Urinary bladder (tissue), 4 donors: ENCODE results near the gene BTBD17. TPM values are rescaled to one million over a fixed set of nuclear protein-coding genes. Genes with fewer than 3 reads are reported as not detected.
A peak's percentile ranks its signal among the peaks of the same experiment; 100 is the strongest.

ENCODE experiments used
- DNase-seq: peaks from one replicate; pipeline ENCODE4 v3.0.0-alpha.2; 2015; ENCODE audit errors: extremely low spot score
- H3K27ac ChIP-seq: one replicate; pipeline ENCODE4 v1.5.1; 2013; ENCODE audit warnings: low read depth, mild to moderate bottlenecking, moderate library complexity
- H3K36me3 ChIP-seq: one replicate; pipeline ENCODE4 v1.6.1; 2013; ENCODE audit warnings: mild to moderate bottlenecking, moderate library complexity; ENCODE audit not compliant: insufficient read depth
- H3K4me1 ChIP-seq: one replicate; pipeline ENCODE4 v1.6.1; 2013; ENCODE audit warnings: mild to moderate bottlenecking, moderate library complexity; ENCODE audit not compliant: insufficient read depth
- H3K4me3 ChIP-seq: one replicate; pipeline ENCODE4 v1.5.1; 2013; ENCODE audit warnings: low read depth, low read length
- WGBS: extraction: QIAGEN DNeasy Blood & Tissue Kit; methylation state at CpG from one replicate; pipeline ENCODE4 v1.1.7; 2013; 5-methylcytosine and 5-hydroxymethylcytosine counted together
- polyA plus RNA-seq: library from polyadenylated mRNA; stranded (reverse); fragments of 200-250 nt; gene quantifications from one replicate; pipeline ENCODE4 v1.2.3, GENCODE V29; 2013
- total RNA-seq: library from RNA; depleted of rRNA; stranded (reverse); fragments of >200 nt; gene quantifications from one replicate; pipeline ENCODE4 v1.2.3, GENCODE V29; 2014
- donor health status: healthy with polysubstance abuse.
- donor health status: healthy.

The BTBD17 gene
- total and polyA plus RNA-seq, 2 donors: not detected

- peak; percentile 35 for DNase-seq
- peak overlapping the region; percentile 14 for H3K27ac ChIP-seq
- no peaks in the 10 kb centered on the region for H3K36me3 ChIP-seq
- WGBS: 31% methylated on average over 17 of the region's 17 CpGs
- H3K4me3 ChIP-seq: no peak overlapping the region
- H3K4me1 ChIP-seq: no peaks in the 10 kb centered on the region
Measured at GRCh38 chr17:74380086-74380958, 18.7 kb upstream of the BTBD17 start.

GRCh38 chr17:74379495-74380085 lies 17.9 kb upstream of the BTBD17 start:
- Histone ChIP-seq H3K4me1 (no peaks in the 10 kb centered on the region), H3K4me3 (no peak overlapping the region), H3K36me3 (no peaks in the 10 kb centered on the region), H3K27ac (no peak overlapping the region)
- 11% methylated on average over 20 of the region's 20 CpGs for whole genome bisulfite sequencing
- DNase-seq: peak; percentile 70

GRCh38 chr17:74374858-74375257 lies 13.2 kb upstream of the BTBD17 start:
- Histone ChIP-seq H3K27ac (no peak overlapping the region), H3K4me1 (no peaks in the 10 kb centered on the region), H3K4me3 (no peak overlapping the region), H3K36me3 (no peaks in the 10 kb centered on the region)
- WGBS: 84% methylated on average over 3 of the region's 3 CpGs
- DNase-seq: no peak

- WGBS: 84% methylated on average over 15 of the region's 15 CpGs
- DNase-seq: no peak
- Histone ChIP-seq H3K36me3 (no peaks in the 10 kb centered on the region), H3K4me1 (no peaks in the 10 kb centered on the region), H3K27ac (no peak overlapping the region), H3K4me3 (no peak overlapping the region)
Measured at GRCh38 chr17:74373838-74374606, 12.4 kb upstream of the BTBD17 start.

GRCh38 chr17:74372426-74372825 lies 10.8 kb upstream of the BTBD17 start:
- Histone ChIP-seq H3K4me1 (no peaks in the 10 kb centered on the region), H3K4me3 (no peak overlapping the region), H3K27ac (no peak overlapping the region), H3K36me3 (no peaks in the 10 kb centered on the region)
- no peak for DNase-seq
- WGBS: 93% methylated on average over 9 of the region's 9 CpGs

GRCh38 chr17:74371653-74372147 lies 10.0 kb upstream of the BTBD17 start:
- DNase-seq: no peak
- no peak overlapping the region for H3K4me3 ChIP-seq
- WGBS: 94% methylated on average over 26 of the region's 26 CpGs

GRCh38 chr17:74369665-74370490 lies 8.2 kb upstream of the BTBD17 start:
- Histone ChIP-seq H3K27ac (no peak overlapping the region), H3K4me1 (no peaks in the 10 kb centered on the region), H3K4me3 (no peak overlapping the region), H3K36me3 (no peaks in the 10 kb centered on the region)
- 90% methylated on average over 17 of the region's 17 CpGs for WGBS
- no peak for DNase-seq

More at GRCh38 chr17:74371653-74372147, 10.0 kb upstream of the BTBD17 start:
- no peaks in the 10 kb centered on the region for H3K36me3 ChIP-seq
- no peak overlapping the region for H3K27ac ChIP-seq
- H3K4me1 ChIP-seq: no peaks in the 10 kb centered on the region

- DNase-seq: no peak
- Histone ChIP-seq H3K27ac (no peak overlapping the region), H3K4me3 (no peak overlapping the region), H3K4me1 (no peaks in the 10 kb centered on the region), H3K36me3 (no peaks in the 10 kb centered on the region)
- 40% methylated on average over 10 of the region's 10 CpGs for WGBS
Measured at GRCh38 chr17:74369221-74369620, 7.6 kb upstream of the BTBD17 start.

- H3K4me3 ChIP-seq: no peak overlapping the region
- 24% methylated on average over 14 of the region's 14 CpGs for WGBS
- DNase-seq: no peak
- H3K4me1 ChIP-seq: no peaks in the 10 kb centered on the region
- H3K36me3 ChIP-seq: no peaks in the 10 kb centered on the region
- no peak overlapping the region for H3K27ac ChIP-seq
Measured at GRCh38 chr17:74368341-74369081, 6.8 kb upstream of the BTBD17 start.

- WGBS: 87% methylated on average over 5 of the region's 5 CpGs
- Histone ChIP-seq H3K27ac (no peak within 1 kb of the TSS), H3K36me3 (no peaks in the 10 kb centered on the region), H3K4me1 (no peaks in the 10 kb centered on the region), H3K4me3 (no peak within 1 kb of the TSS)
- DNase-seq: no peak
Measured at GRCh38 chr17:74367206-74367605, 5.5 kb upstream of the BTBD17 start, which contains the start of gene GPR142. GPR142 (plus strand) TSS chr17:74367506; CDS start chr17:74369541, 2,035 bp downstream.

GRCh38 chr17:74362810-74363498 lies 1.3 kb upstream of the BTBD17 start:
- Histone ChIP-seq H3K36me3 (no peaks in the 10 kb centered on the region), H3K4me1 (no peaks in the 10 kb centered on the region), H3K4me3 (no peak overlapping the region), H3K27ac (no peak overlapping the region)
- no peak for DNase-seq
- WGBS: 63% methylated on average over 14 of the region's 14 CpGs

GRCh38 chr17:74362069-74362405 lies 369 bp upstream of the BTBD17 start:
- no peaks in the 10 kb centered on the region for H3K4me1 ChIP-seq
- no peak for DNase-seq
- H3K27ac ChIP-seq: no peak overlapping the region
- no peak overlapping the region for H3K4me3 ChIP-seq
- WGBS: 11% methylated on average over 9 of the region's 9 CpGs
- H3K36me3 ChIP-seq: no peaks in the 10 kb centered on the region
